ENCODE measurements around the gene CCL3.

- no peak for TF ChIP-seq CTCF (conservative IDR thresholded peaks at IDR 0.05; ENCODE audit: low read depth in 2 of 2)
- no peak for TF ChIP-seq ETS1 (IDR thresholded peaks at IDR 0.05)
- TF ChIP-seq EZH2phosphoT487 (IDR thresholded peaks at IDR 0.05; ENCODE audit: unreplicated experiment): no peak
- no peak for TF ChIP-seq ZNF114 (CRISPR knock-in tag; IDR thresholded peaks at IDR 0.05)
- no peak for TF ChIP-seq REST (IDR thresholded peaks at IDR 0.05; ENCODE audit: unreplicated experiment)
These were observed 6.0 kb upstream of the CCL3 start for GRCh38 chr17:36095992-36096391.
